Stomach (tissue), 4 donors: ENCODE data around the gene RPS27.

Source experiments
- POLR2A ChIP-seq, 4 donors: fragments of 450-650 bp; IDR thresholded peaks; one replicate each; pipeline ENCODE4 v1.6.1; 2016; ENCODE audit warnings: antibody characterized with exemption in 4 of 4, control low read depth in 2 of 4, mild to moderate bottlenecking in 1 of 4, moderate library complexity in 1 of 4
- POLR2AphosphoS5 ChIP-seq, 3 donors: sonication (generic); formaldehyde crosslinking; IDR thresholded peaks; one replicate each; pipeline ENCODE4 v1.6.1; 2016; ENCODE audit warnings: antibody characterized with exemption in 3 of 3
- TF ChIP-seq, protein P1 (sequence below), 7 experiments: fragments of 450-650 bp in 4 of 7; fragments of 200-600 bp in 3 of 7; sonication (generic) in 3 of 7; IDR thresholded peaks; one replicate each; pipeline ENCODE4 v1.5.1; 2016 to 2019; ENCODE audit warnings: antibody characterized with exemption in 7 of 7, control low read depth in 2 of 7, mild to moderate bottlenecking in 1 of 7

DNA sequence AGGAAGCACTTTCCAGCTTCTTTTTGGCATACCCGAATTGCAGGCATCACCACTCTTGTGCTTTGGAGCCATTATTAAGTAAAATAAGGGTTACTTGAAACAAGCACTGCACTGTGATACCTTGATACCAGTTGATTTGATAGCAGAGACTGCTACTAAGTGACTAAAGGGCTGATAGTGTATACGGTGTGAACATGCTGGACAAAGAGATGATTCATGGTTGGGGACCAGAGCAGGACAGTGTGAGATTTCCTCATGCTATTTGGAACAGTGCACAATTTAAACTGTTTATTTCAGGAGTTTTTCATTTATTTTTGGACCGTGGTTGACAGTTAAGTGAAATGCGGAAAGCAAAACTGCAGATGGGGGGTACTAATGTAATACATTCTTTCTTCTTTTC lies 9.9 kb downstream of the RPS27 start:
- TF ChIP-seq POLR2AphosphoS5 (IDR thresholded peaks at IDR 0.05) (no peak), POLR2A (IDR thresholded peaks at IDR 0.05) (no peak)
- TF ChIP-seq, protein P1, sequence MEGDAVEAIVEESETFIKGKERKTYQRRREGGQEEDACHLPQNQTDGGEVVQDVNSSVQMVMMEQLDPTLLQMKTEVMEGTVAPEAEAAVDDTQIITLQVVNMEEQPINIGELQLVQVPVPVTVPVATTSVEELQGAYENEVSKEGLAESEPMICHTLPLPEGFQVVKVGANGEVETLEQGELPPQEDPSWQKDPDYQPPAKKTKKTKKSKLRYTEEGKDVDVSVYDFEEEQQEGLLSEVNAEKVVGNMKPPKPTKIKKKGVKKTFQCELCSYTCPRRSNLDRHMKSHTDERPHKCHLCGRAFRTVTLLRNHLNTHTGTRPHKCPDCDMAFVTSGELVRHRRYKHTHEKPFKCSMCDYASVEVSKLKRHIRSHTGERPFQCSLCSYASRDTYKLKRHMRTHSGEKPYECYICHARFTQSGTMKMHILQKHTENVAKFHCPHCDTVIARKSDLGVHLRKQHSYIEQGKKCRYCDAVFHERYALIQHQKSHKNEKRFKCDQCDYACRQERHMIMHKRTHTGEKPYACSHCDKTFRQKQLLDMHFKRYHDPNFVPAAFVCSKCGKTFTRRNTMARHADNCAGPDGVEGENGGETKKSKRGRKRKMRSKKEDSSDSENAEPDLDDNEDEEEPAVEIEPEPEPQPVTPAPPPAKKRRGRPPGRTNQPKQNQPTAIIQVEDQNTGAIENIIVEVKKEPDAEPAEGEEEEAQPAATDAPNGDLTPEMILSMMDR (IDR thresholded peaks at IDR 0.05), result no peak
